HG03135 (cell line): Measurements from ENCODE around the gene WDR6.
A peak's percentile ranks its signal among the peaks of the same experiment; 100 is the strongest.
"Not testable (repeated sequence)": the region's sequence is repeated elsewhere in the genome, so short reads cannot be mapped to it uniquely, and the experiment has no call there.

Source experiments
- ATAC-seq: cut with Tn5 transposase; IDR thresholded peaks from one replicate; pipeline ENCODE4 v1.9.1; 2021; ENCODE audit warnings: mild to moderate bottlenecking, moderate library complexity; ENCODE audit not compliant: unreplicated experiment

Gene WDR6

DNA sequence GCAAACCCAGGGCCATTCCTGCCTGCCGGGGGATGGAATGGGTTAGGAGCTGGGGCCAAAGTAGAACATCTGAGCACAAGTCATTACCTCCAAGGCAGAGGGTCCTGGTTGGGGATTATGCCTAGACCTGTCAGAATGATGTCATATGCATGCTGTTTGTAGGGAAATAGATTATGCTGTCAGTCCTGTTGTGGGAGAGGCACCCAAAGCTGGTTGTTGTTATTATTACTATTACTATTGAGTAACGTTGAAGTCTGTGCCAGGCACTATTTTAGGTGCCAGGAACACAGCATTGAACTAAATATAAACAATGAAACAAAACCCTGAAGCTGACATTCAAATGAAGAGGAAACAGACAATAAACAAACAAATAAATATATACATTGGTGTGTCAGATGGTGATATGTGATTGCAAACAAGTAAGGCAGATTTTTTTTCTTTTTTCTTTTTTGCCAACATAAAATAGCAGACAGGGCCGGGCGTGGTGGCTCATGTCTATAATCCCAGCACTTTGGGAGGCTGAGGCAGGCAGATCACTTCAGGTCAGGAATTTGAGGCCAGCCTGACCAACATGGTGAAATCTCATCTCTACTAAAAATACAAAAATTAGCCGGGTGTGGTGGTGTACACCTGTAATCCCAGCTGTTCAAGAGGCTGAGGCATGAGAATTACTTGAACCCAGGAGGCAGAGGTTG lies 15.2 kb upstream of the WDR6 start:
- ATAC-seq = no peak

DNA sequence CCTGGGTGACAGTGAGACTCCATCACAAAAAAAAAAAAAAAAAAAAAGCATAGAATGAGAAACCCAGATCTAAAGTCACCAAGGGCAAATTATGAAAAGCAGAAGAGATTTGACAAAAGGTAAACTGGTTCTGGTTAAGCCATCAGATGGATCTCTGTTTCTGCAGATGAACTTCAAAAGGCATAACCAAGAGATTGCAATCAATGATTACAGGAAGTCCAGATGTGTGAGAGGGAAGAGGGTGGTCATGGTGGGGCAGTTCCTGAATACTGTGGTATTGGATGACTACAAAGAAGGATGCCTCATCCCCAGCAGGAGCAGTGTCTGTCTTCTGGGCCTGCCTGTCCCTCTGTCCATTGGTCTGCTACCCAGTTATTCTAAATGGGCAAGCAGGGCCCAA lies 13.4 kb upstream of the WDR6 start:
- ATAC-seq = no peak

- ATAC-seq = no peak
These were observed 10.6 kb upstream of the WDR6 start for GRCh38 chr3:48996640-48997039.

DNA sequence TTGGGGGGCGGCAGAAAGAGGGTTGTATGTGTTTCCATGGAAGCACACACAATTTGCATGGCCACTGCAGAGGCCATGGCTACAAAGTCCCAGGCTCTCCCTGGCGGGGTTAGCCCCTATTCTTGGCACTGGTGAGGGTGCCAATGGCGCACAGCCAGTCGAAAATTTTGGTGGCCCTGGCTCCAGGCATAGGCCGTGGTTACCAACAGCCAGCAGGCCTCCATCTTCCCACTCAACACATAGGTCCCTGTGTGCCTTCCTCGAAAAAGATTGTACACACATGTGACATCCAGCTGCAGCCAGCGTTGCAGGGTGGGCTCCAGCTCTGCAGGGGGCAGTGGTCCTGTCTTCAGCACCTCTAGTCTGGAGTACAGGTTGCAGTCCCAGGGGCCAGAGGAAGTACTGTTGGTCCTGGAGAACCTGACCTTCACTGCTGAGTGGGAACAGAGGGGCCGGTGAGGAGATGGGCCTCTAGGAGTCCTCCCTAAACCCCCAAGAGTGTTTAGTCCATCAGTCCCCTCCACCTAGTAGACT lies 10.0 kb upstream of the WDR6 start:
- no peak for ATAC-seq

DNA sequence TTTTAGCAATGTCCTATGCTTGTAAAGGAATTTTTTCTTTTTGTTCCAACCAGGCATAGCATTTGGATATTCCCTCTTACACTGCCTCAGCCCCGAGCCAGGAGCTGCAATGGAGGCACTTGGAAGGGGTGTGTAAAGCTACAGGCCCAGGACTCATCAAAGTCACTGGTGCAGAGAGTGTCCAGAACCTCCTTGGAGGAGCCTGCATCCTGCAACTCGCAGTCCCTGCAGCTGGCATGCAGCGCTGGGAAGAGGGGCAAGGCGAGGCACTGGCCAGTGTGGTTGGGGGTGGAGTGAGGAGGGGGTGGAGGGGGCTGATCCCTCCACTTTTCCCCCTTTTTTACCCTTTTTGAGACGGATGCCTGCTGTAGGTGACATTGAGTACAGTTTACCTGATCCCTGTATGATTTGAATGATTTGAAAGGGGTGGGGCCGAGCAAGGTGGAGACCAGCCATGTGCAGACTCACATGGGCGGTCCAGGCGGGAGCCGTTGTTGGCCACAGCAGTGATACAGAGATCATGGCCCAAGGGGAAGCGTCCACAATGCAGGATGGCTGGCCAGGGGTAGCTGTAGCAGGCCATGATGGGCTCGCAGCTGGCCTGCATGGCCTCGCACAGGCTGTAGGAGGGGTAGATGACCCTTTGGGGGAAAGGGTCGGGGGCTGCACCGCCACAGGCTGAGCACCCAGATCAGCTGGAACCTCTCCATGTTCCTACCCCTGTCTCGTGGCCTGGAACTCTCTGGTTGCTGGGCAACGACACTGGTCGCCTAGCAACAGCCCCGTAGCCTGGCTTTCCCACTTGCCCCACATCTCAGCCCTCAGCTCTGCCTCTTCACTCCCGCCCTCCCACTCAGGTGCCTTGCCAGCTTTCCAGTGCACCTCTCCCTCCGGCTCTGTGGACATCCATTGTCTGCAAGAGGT lies 9.2 kb upstream of the WDR6 start:
- ATAC-seq = no peak

- ATAC-seq = no peak
These were observed 7.9 kb upstream of the WDR6 start for GRCh38 chr3:48999085-48999858.

GRCh38 chr3:49001155-49001554 lies 6.0 kb upstream of the WDR6 start:
- ATAC-seq = no peak

- no peak for ATAC-seq
These were observed 2.6 kb upstream of the WDR6 start for GRCh38 chr3:49004352-49005302.

DNA sequence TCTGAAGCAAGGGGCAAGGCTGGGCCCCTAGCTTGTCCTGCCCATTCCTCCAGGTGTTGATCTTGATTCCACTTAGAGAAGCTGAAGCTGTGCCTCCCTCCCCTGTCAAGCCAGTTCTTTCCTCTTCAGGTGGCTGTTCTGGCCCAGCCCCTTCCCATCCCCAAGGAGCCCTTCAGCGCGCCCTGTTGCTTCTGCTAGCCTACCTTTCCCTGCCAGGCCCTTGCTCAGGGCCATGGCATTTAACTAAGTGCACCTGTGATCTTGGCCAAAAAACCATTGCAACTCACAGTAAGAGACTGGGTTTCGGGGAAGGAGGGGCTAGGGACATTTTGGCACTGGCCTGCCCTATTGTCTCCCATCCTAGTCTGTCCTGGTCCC lies 1.9 kb upstream of the WDR6 start:
- ATAC-seq = no peak

GRCh38 chr3:49005998-49006397 lies 1.2 kb upstream of the WDR6 start:
- ATAC-seq = no peak

DNA sequence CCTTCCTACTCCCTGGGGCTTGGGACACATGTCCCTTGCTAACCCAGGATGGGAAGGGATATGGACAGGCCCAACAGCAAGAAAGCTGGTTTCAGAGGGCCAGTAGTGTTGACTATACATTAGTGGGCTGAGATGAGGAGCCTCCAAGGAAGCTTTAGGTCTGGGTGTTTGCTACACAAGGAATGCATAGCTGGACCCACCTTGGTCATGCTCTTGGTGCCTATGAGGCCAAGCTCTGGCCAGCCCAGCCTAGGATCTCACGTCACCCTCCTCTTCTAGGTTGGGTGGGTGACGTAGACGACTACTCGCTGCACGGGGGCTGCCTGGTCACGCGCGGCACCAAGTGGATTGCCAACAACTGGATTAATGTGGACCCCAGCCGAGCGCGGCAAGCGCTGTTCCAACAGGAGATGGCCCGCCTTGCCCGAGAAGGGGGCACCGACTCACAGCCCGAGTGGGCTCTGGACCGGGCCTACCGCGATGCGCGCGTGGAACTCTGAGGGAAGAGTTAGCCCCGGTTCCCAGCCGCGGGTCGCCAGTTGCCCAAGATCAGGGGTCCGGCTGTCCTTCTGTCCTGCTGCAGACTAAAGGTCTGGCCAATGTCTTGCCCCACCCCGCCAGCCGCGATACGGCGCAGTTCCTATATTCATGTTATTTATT lies 653 bp upstream of the WDR6 start:
- ATAC-seq = peak; percentile 2

DNA sequence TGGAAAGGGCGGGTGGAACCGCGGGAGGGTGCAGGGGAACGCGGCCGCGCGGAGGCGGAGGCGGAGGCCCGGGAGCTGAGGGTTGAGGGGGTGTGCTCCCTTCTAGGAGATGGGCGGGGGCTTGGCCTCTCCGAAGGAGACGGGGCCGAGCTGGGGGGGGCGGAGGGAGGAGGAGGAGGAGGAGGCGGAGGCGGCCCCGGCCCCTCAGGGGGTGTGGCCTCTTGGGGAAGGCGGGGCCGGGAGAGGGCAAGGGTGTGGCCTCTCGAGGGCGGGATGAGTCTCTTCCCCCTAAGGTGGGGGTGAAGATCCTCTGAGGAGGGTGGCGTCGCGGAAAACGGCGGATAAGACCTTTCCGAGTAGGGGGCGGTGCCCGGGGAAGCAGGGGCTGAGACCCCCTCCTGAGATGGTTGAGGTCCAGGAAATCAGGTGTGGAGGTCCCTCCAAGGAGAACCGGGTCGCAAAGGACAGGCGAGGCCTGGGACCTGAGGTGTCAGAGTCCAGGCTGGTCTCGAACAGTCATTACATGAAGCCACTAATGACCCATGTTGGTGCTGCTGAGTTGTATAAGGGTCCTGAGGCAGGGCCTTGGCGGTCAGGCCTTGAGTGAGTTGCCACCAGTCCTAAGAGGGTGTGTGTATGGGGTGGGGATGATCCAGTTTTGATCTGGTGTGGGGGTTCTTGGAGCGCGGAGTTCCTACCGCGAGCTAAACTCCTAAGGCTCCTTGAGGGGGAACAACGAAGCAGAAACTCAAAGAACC lies 759 bp downstream of the WDR6 start:
- ATAC-seq = peak; percentile 26

- not testable (repeated sequence) for ATAC-seq
These were observed 1.4 kb downstream of the WDR6 start for GRCh38 chr3:49008627-49009026.

GRCh38 chr3:49009396-49009795 lies 2.2 kb downstream of the WDR6 start:
- ATAC-seq = no peak

DNA sequence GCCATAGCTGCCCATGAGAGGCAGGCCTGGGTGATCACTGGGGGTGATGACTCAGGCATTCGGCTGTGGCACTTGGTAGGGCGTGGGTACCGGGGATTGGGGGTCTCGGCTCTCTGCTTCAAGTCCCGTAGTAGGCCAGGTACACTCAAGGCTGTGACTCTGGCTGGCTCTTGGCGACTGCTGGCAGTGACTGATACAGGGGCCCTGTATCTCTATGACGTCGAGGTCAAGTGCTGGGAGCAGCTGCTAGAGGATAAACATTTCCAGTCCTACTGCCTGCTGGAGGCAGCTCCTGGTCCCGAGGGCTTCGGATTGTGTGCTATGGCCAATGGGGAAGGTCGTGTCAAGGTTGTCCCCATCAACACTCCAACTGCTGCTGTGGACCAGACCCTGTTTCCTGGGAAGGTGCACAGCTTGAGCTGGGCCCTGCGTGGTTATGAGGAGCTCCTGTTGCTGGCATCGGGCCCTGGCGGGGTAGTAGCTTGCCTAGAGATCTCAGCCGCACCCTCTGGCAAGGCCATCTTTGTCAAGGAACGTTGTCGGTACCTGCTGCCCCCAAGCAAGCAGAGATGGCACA lies 5.3 kb downstream of the WDR6 start:
- ATAC-seq = no peak

- ATAC-seq = no peak
These were observed 6.0 kb downstream of the WDR6 start for GRCh38 chr3:49013113-49013737.

DNA sequence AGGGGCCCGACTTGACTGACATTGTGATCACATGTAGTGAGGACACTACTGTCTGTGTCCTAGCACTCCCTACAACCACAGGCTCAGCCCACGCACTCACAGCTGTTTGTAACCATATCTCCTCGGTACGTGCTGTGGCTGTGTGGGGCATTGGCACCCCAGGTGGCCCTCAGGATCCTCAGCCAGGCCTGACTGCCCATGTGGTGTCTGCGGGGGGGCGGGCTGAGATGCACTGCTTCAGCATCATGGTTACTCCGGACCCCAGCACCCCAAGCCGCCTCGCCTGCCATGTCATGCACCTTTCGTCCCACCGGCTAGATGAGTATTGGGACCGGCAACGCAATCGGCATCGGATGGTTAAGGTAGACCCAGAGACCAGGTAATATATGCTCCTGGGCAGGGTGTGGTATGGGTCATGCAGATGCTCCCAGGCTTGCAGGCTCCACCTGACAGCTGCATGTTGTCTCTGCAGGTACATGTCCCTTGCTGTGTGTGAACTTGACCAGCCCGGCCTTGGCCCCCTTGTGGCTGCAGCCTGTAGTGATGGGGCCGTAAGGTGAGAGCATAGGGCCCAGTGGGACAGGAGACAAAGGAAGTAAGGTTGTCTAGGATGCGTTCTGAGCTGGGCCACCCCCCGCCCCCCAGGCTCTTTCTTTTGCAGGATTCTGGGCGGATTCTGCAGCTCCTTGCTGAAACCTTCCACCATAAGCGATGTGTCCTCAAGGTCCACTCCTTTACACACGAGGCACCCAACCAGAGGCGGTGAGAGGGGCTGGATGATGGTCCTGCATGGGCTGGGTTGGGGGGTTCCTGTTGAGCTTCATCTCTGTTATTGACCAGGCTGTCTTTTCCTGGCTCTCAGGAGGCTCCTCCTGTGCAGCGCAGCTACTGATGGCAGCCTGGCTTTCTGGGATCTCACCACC lies 6.8 kb downstream of the WDR6 start:
- ATAC-seq = no peak
